Measurements from ENCODE around the gene SLC52A1.
A peak's percentile ranks its signal among the peaks of the same experiment; 100 is the strongest.

The SLC52A1 gene

GRCh38 chr17:4986951-4987766, 48.1 kb downstream of the SLC52A1 start, which contains the start of gene CAMTA2:
CAMTA2 (minus strand) TSS chr17:4987675; CDS start chr17:4986222, 1,453 bp downstream.
- DNase-seq, result peak; percentile 86 to 87

- no peak for DNase-seq
Measured at GRCh38 chr17:4986403-4986802, 48.8 kb downstream of the SLC52A1 start.
